ENCODE data around the gene PRR9. TPM values are rescaled to one million over a fixed set of nuclear protein-coding genes. Genes with fewer than 3 reads are reported as not detected.
"Not testable (repeated sequence)": the region's sequence is repeated elsewhere in the genome, so short reads cannot be mapped to it uniquely, and the experiment has no call there.

PRR9 gene
- total RNA-seq, 4 donors from 2014 or later, result 21.2 to 127 (median 34.6) TPM; not detected in 1

GRCh38 chr1:153217744-153218416 is 496 bp downstream of the PRR9 start:
- no peak for TF ChIP-seq POLR2A (IDR thresholded peaks at IDR 0.05)
- H3K27ac ChIP-seq, result no peak overlapping the region
- peaks cover 3% of the 10 kb centered on the region for H3K27me3 ChIP-seq
- DNase-seq (ENCODE audit: low spot score in 2 of 2), result no peak
- no peaks in the 10 kb centered on the region for H3K36me3 ChIP-seq
- 70% methylated on average over 2 of the region's 2 CpGs for WGBS
- H3K4me3 ChIP-seq, result no peak overlapping the region
- no peaks in the 10 kb centered on the region for H3K9me3 ChIP-seq
- H3K4me1 ChIP-seq, result no peaks in the 10 kb centered on the region

- WGBS, result 58% methylated on average over 6 of the region's 6 CpGs
- no peaks in the 10 kb centered on the region for H3K4me1 ChIP-seq
- DNase-seq (ENCODE audit: low spot score in 2 of 2), result no peak
- H3K4me3 ChIP-seq, result no peak overlapping the region
- H3K27ac ChIP-seq, result no peak overlapping the region
- no peak for TF ChIP-seq CTCF (IDR thresholded peaks at IDR 0.05)
- no peaks in the 10 kb centered on the region for H3K36me3 ChIP-seq
- no peaks in the 10 kb centered on the region for H3K9me3 ChIP-seq
- peaks cover 4% of the 10 kb centered on the region for H3K27me3 ChIP-seq
Observed at GRCh38 chr1:153220606-153221303, 3.4 kb downstream of the PRR9 start.

GRCh38 chr1:153223040-153223891 is 5.9 kb downstream of the PRR9 start:
- H3K9me3 ChIP-seq; DNase-seq (ENCODE audit: low spot score in 2 of 2); H3K4me3 ChIP-seq; H3K36me3 ChIP-seq; H3K27me3 ChIP-seq; H3K4me1 ChIP-seq; H3K27ac ChIP-seq: not testable (repeated sequence)
- WGBS, result 56% methylated on average over 16 of the region's 16 CpGs
- TF ChIP-seq CTCF (IDR thresholded peaks at IDR 0.05), result peak; percentile 31 to 65

GRCh38 chr1:153227810-153228209 is 10.4 kb downstream of the PRR9 start:
- no peaks in the 10 kb centered on the region for H3K36me3 ChIP-seq
- no peaks in the 10 kb centered on the region for H3K9me3 ChIP-seq
- peaks cover 6% of the 10 kb centered on the region for H3K27me3 ChIP-seq
- no peak overlapping the region for H3K4me3 ChIP-seq
- no peak for DNase-seq (ENCODE audit: low spot score in 2 of 2)
- H3K4me1 ChIP-seq, result no peaks in the 10 kb centered on the region
- TF ChIP-seq CTCF (IDR thresholded peaks at IDR 0.05), result no peak
- TF ChIP-seq POLR2AphosphoS5 (IDR thresholded peaks at IDR 0.05), result no peak
- TF ChIP-seq POLR2A (IDR thresholded peaks at IDR 0.05), result no peak
- no peak for TF ChIP-seq EP300 (IDR thresholded peaks at IDR 0.05)
- no peak overlapping the region for H3K27ac ChIP-seq
- WGBS, result 79% methylated on average over 2 of the region's 2 CpGs

GRCh38 chr1:153228491-153228890 is 11.1 kb downstream of the PRR9 start:
- Histone ChIP-seq H3K27me3 (peaks cover 4% of the 10 kb centered on the region), H3K36me3 (no peaks in the 10 kb centered on the region), H3K4me3 (no peak overlapping the region), H3K4me1 (no peaks in the 10 kb centered on the region), H3K27ac (no peak overlapping the region), H3K9me3 (no peaks in the 10 kb centered on the region)
- DNase-seq (ENCODE audit: low spot score in 2 of 2), result no peak
- no peak for TF ChIP-seq POLR2AphosphoS5 (IDR thresholded peaks at IDR 0.05)
- no peak for TF ChIP-seq POLR2A (IDR thresholded peaks at IDR 0.05)
- TF ChIP-seq EP300 (IDR thresholded peaks at IDR 0.05), result no peak
- no peak for TF ChIP-seq CTCF (IDR thresholded peaks at IDR 0.05)
- WGBS, result 81% methylated on average over 1 of the region's 1 CpG

GRCh38 chr1:153229076-153229829 is 11.9 kb downstream of the PRR9 start:
- H3K27ac ChIP-seq, H3K27me3 ChIP-seq, H3K4me3 ChIP-seq, H3K36me3 ChIP-seq, H3K4me1 ChIP-seq, H3K9me3 ChIP-seq: not testable (repeated sequence)
- 56% methylated on average over 12 of the region's 12 CpGs for WGBS
- DNase-seq (ENCODE audit: low spot score in 2 of 2), result peak in 1 of 2 donors; percentile 31

All from suprapubic skin (tissue), 4 donors.